Testis (tissue), 3 donors: Measurements from ENCODE around the gene KIDINS220. TPM values are rescaled to one million over a fixed set of nuclear protein-coding genes. Genes with fewer than 3 reads are reported as not detected.

ENCODE experiments used
- DNase-seq: peaks from one replicate; pipeline ENCODE4 v3.0.0-alpha.2; 2019
- H3K27ac ChIP-seq, 2 donors: fragments of 200-600 bp; sonication (generic); one replicate each; pipeline ENCODE4 v1.5.1; 2019
- H3K27me3 ChIP-seq: fragments of 200-600 bp; sonication (generic); one replicate; pipeline ENCODE4 v1.5.1; 2019
- H3K36me3 ChIP-seq: fragments of 200-600 bp; sonication (generic); one replicate; pipeline ENCODE4 v1.5.1; 2017; ENCODE audit warnings: low read depth; ENCODE audit errors: missing control alignments
- H3K4me1 ChIP-seq: fragments of 200-600 bp; sonication (generic); one replicate; pipeline ENCODE4 v1.5.1; 2019
- H3K4me3 ChIP-seq, 2 donors: fragments of 200-600 bp; sonication (generic); one replicate each; pipeline ENCODE4 v1.5.1; 2017 to 2019
- H3K9me3 ChIP-seq: fragments of 200-600 bp; sonication (generic); one replicate; pipeline ENCODE4 v1.5.1; 2017
- POLR2A ChIP-seq: fragments of 450-650 bp; IDR thresholded peaks from one replicate; pipeline ENCODE4 v1.6.1; 2017; ENCODE audit warnings: antibody characterized with exemption, mild to moderate bottlenecking, moderate library complexity
- WGBS, 2 donors: methylation state at CpG; one replicate each; pipeline ENCODE4 v1.1.5; 2018; 5-methylcytosine and 5-hydroxymethylcytosine counted together
- intact Hi-C: fragments of 100-400 bp; cut with DNase I; formaldehyde crosslinking; loops from one replicate; pipeline ENCODE4 v1.15.1; 2023; ENCODE audit warnings: low total_unique reads
- polyA plus RNA-seq: library from polyadenylated mRNA; stranded (reverse); fragments of 350-450 nt; fragmentation: Illumina TruSeq; extraction: RNeasy Lipid Tissue Mini Kit (QIAGEN cat#74804); gene quantifications from one replicate; pipeline ENCODE4 v1.2.3, GENCODE V29; 2014; ENCODE audit warnings: low read depth, low replicate concordance; ENCODE audit not compliant: insufficient read depth
- total RNA-seq, 2 donors: library from RNA; depleted of rRNA; stranded (reverse); fragments of >200 nt; gene quantifications; one replicate each; pipeline ENCODE4 v1.2.3, GENCODE V29; 2016
- TF ChIP-seq, protein P1 (sequence below), 3 experiments: fragments of 450-650 bp in 2 of 3; fragments of 200-600 bp in 1 of 3; sonication (generic) in 1 of 3; IDR thresholded peaks; one replicate each; pipeline ENCODE4 v1.5.1; 2016 to 2019; ENCODE audit warnings: antibody characterized with exemption in 3 of 3, mild to moderate bottlenecking in 2 of 3, moderate library complexity in 1 of 3

KIDINS220 gene
- total and polyA plus RNA-seq, 3 donors from 2014 or later, result 25.5 to 75.7 (median 68.6) TPM

GRCh38 chr2:8786463-8786862 lies 51.0 kb downstream of the KIDINS220 start:
- Histone ChIP-seq H3K4me1 (no peaks in the 10 kb centered on the region), H3K27ac (no peak overlapping the region), H3K27me3 (no peaks in the 10 kb centered on the region), H3K9me3 (no peaks in the 10 kb centered on the region), H3K36me3 (no peaks in the 10 kb centered on the region), H3K4me3 (no peak overlapping the region)
- 89 to 90% methylated on average over 5 of the region's 5 CpGs for WGBS, 2 donors
- no peak for DNase-seq
- intact Hi-C loops, result no loop called here
- TF ChIP-seq POLR2A, result no peak
- TF ChIP-seq, protein P1, sequence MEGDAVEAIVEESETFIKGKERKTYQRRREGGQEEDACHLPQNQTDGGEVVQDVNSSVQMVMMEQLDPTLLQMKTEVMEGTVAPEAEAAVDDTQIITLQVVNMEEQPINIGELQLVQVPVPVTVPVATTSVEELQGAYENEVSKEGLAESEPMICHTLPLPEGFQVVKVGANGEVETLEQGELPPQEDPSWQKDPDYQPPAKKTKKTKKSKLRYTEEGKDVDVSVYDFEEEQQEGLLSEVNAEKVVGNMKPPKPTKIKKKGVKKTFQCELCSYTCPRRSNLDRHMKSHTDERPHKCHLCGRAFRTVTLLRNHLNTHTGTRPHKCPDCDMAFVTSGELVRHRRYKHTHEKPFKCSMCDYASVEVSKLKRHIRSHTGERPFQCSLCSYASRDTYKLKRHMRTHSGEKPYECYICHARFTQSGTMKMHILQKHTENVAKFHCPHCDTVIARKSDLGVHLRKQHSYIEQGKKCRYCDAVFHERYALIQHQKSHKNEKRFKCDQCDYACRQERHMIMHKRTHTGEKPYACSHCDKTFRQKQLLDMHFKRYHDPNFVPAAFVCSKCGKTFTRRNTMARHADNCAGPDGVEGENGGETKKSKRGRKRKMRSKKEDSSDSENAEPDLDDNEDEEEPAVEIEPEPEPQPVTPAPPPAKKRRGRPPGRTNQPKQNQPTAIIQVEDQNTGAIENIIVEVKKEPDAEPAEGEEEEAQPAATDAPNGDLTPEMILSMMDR (IDR thresholded peaks at IDR 0.05), result no peak

DNA sequence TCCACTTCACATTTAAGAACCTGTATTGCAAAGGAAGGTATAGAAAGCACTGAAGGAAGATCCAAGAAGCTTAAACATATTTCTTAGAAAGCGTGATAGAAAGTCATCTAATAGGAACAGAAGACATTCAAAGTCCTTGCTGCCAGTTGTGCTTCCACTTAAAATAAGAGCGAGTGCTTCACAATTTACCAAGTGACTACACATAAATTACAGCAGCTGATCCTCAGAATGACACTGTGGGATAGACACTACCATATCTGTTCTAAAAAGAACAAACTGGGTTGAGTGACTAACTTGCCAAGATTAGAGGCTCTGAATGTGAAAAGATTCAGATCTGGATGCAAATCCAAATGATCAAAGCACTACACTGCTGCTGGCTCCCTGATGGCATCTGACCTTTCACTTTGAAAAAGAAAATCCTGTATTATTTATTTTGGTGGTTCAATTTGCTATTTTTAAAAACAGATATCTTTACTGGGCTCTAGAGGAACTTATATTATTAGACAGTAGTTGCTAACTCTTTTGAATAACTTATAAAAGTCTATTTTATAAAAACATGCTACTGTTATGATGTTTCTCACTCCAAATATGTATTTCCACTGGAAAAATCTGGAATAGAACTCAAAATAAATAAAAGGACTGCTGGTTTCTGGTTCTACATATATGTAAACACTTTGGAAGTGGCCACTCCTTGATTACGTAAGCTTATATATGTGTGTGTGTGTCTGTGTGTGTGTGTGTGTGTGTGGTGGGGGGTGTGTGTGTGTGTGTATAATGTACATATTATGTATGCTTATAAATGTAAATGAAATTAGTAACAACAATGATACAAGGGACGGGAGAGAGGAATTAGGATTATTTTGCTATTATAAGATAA lies 57.4 kb downstream of the KIDINS220 start:
- intact Hi-C loops, result no loop called here
- no peak for DNase-seq
- 89 to 95% methylated on average over 4 of the region's 4 CpGs for WGBS, 2 donors
- Histone ChIP-seq H3K4me3 (no peak overlapping the region), H3K36me3 (no peaks in the 10 kb centered on the region), H3K27ac (no peak overlapping the region), H3K9me3 (no peaks in the 10 kb centered on the region), H3K27me3 (no peaks in the 10 kb centered on the region), H3K4me1 (no peaks in the 10 kb centered on the region)
- TF ChIP-seq, protein P1 (IDR thresholded peaks at IDR 0.05), result no peak

GRCh38 chr2:8774371-8774770 lies 63.0 kb downstream of the KIDINS220 start:
- intact Hi-C loops, result no loop called here

GRCh38 chr2:8767324-8767723 lies 70.1 kb downstream of the KIDINS220 start:
- intact Hi-C loops, result no loop called here
- Histone ChIP-seq H3K4me3 (no peak overlapping the region), H3K36me3 (no peaks in the 10 kb centered on the region), H3K4me1 (no peaks in the 10 kb centered on the region), H3K27ac (no peak overlapping the region), H3K27me3 (no peaks in the 10 kb centered on the region), H3K9me3 (no peaks in the 10 kb centered on the region)
- TF ChIP-seq, protein P1 (IDR thresholded peaks at IDR 0.05), result no peak
- TF ChIP-seq POLR2A, result no peak
- 84 to 90% methylated on average over 1 of the region's 1 CpG for WGBS, 2 donors
- DNase-seq, result no peak

More at GRCh38 chr2:8774371-8774770, 63.0 kb downstream of the KIDINS220 start:
- Histone ChIP-seq H3K4me1 (no peaks in the 10 kb centered on the region), H3K36me3 (no peaks in the 10 kb centered on the region), H3K9me3 (no peaks in the 10 kb centered on the region), H3K4me3 (no peak overlapping the region), H3K27me3 (no peaks in the 10 kb centered on the region), H3K27ac (no peak overlapping the region)
- 83 to 98% methylated on average over 2 of the region's 2 CpGs for WGBS, 2 donors
- DNase-seq, result no peak
- TF ChIP-seq, protein P1 (IDR thresholded peaks at IDR 0.05), result no peak
- no peak for TF ChIP-seq POLR2A
